SK-N-MC (cell line): Measurements from ENCODE around the gene MAPK9.

ENCODE experiments used
- EZH2 ChIP-seq: fragments of 200-600 bp; sonication (generic); IDR thresholded peaks from one replicate; pipeline ENCODE4 v1.6.1; 2017; ENCODE audit warnings: antibody characterized with exemption
- POLR2AphosphoS5 ChIP-seq: IDR thresholded peaks from 2 replicates; pipeline ENCODE4 v1.6.1; 2012; ENCODE audit warnings: mild to moderate bottlenecking, low read depth, low read length, borderline replicate concordance

DNA sequence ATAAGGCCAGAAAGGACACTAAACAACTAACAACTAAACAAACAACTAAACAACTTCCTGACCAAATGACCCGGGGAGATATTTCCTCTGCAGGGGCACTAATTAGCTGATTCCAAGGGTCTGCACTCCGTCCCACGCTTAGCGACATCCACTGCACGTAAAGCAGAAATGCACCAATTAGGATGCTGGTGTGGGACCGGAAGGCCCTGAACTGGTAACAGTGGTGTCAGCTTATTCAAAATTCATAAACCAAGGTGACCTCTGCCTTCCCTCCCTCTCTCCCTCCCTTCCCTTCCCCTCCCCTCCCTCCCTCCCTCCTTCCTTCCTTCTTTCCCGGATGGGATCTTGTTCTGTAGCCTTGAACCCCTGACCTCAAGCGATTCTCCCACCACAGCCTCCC, 92.5 kb downstream of the MAPK9 start:
- TF ChIP-seq EZH2: no peak
- no peak for TF ChIP-seq POLR2AphosphoS5
